GM21786 (cell line): Measurements from ENCODE around the gene SAMSN1.

Source experiments
- ATAC-seq: cut with Tn5 transposase; IDR thresholded peaks from one replicate; pipeline ENCODE4 v1.9.1; 2021; ENCODE audit not compliant: unreplicated experiment

Gene SAMSN1

GRCh38 chr21:14448784-14449183 is 97.3 kb downstream of the SAMSN1 start:
- no peak for ATAC-seq

- no peak for ATAC-seq
Observed at GRCh38 chr21:14438211-14438610, 107.9 kb downstream of the SAMSN1 start.

- no peak for ATAC-seq
Observed at GRCh38 chr21:14435423-14435822, 110.7 kb downstream of the SAMSN1 start.
